Measurements from ENCODE around the gene PIP5KL1.

DNA sequence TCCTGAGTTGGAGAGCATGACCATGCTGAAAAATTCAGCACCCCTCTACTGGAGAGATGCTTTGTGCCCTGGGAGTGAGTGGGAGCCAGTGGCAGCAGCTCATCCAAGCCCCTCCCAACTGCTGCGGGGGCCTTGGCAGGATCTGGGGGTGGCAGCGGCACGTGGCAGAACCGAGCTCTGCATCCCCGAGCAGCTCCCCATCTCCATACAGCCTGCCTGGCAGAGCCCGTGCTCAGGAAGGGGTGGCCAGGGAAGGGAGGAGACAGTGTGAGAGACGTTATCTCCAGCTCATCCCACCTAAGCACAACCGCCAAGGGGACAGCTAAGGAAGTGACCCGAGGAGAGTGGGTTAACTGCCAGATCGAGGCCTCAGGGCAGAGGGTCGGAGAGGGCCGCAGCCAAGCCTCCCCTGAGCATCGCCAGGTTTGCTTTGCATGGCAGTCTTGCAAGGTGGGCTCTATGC, 24.3 kb upstream of the PIP5KL1 start:
- TF ChIP-seq EZH2 (IDR thresholded peaks at IDR 0.05) (no peak), POLR2AphosphoS5 (IDR thresholded peaks at IDR 0.05; ENCODE audit: borderline replicate concordance, low read depth, low read length) (no peak)

Measured in SK-N-MC (cell line).